Inferior parietal cortex (tissue), 1 donor: ENCODE results near the gene BRAF.
"Not testable (repeated sequence)": the region's sequence is repeated elsewhere in the genome, so short reads cannot be mapped to it uniquely, and the experiment has no call there.

Experiments
- DNase-seq: peaks from one replicate; pipeline ENCODE4 v3.0.0-alpha.2; 2016; ENCODE audit errors: extremely low spot score

Gene BRAF

GRCh38 chr7:140918236-140918635 lies 6.5 kb downstream of the BRAF start:
- DNase-seq, result no peak

- DNase-seq, result no peak
Observed at GRCh38 chr7:140917258-140917657, 7.5 kb downstream of the BRAF start.

GRCh38 chr7:140915935-140916555 lies 8.7 kb downstream of the BRAF start:
- DNase-seq, result no peak

GRCh38 chr7:140914083-140914482 lies 10.6 kb downstream of the BRAF start:
- DNase-seq, result no peak

GRCh38 chr7:140913596-140913928 lies 11.2 kb downstream of the BRAF start:
- DNase-seq, result not testable (repeated sequence)

GRCh38 chr7:140911746-140912145 lies 13.0 kb downstream of the BRAF start:
- DNase-seq, result no peak

GRCh38 chr7:140909476-140910161 lies 15.1 kb downstream of the BRAF start:
- no peak for DNase-seq

- no peak for DNase-seq
Observed at GRCh38 chr7:140908361-140908760, 16.4 kb downstream of the BRAF start.

- no peak for DNase-seq
Observed at GRCh38 chr7:140903741-140904480, 20.8 kb downstream of the BRAF start.

GRCh38 chr7:140902303-140902953 lies 22.3 kb downstream of the BRAF start:
- no peak for DNase-seq

GRCh38 chr7:140901941-140902302 lies 22.8 kb downstream of the BRAF start:
- no peak for DNase-seq

GRCh38 chr7:140899883-140900282 lies 24.8 kb downstream of the BRAF start:
- DNase-seq, result peak; percentile 51

- no peak for DNase-seq
Observed at GRCh38 chr7:140898786-140899536, 25.8 kb downstream of the BRAF start.

- DNase-seq, result no peak
Observed at GRCh38 chr7:140896996-140897395, 27.7 kb downstream of the BRAF start.

GRCh38 chr7:140889645-140890044 lies 35.1 kb downstream of the BRAF start:
- DNase-seq, result no peak

- no peak for DNase-seq
Observed at GRCh38 chr7:140889150-140889549, 35.6 kb downstream of the BRAF start.

- no peak for DNase-seq
Observed at GRCh38 chr7:140888087-140888486, 36.6 kb downstream of the BRAF start.

- no peak for DNase-seq
Observed at GRCh38 chr7:140885735-140886334, 38.9 kb downstream of the BRAF start.

- no peak for DNase-seq
Observed at GRCh38 chr7:140883378-140883777, 41.4 kb downstream of the BRAF start.

GRCh38 chr7:140882834-140883233 lies 41.9 kb downstream of the BRAF start:
- not testable (repeated sequence) for DNase-seq

GRCh38 chr7:140881507-140882228 lies 43.1 kb downstream of the BRAF start:
- no peak for DNase-seq
